ENCODE data around the gene ASMT.

ASMT gene

DNA sequence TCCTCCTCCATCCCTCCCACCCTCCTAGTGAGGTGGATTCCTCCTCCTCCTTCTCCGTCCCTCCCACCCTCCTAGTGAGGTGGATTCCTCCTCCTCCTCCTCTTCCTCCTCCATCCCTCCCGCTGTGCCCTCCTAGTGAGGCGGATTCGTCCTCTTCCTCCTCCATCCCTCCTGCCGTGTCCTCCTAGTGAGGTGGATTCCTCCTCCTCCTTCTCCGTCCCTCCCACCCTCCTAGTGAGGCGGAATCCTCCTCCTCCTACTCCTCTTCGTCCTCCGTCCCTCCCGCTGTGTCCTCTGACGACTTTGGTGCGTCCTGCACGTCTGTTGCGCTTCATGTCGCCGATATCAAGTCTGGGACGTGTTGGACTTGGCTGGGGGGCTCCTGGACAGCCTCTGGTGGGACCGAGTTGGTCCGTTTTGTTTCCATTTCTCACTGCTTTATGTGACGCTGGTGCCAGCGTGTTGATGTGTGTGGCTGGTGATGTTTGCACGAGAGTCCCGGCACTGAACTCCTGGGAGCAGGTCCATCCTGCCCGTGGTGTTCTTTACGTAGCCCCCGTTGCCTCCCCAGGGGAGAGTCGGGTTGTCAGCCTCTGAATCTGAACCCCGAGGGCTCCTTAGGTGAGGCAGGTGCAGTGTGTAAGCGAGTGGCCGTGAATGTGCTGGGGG lies 18.0 kb upstream of the ASMT start:
- no peak overlapping the region for H3K4me3 ChIP-seq
- H3K27me3 ChIP-seq: no peaks in the 10 kb centered on the region
- H3K36me3 ChIP-seq: peaks cover 75 to 84% (median 81%) of the 10 kb centered on the region in 3 donors
- DNase-seq: no peak
- TF ChIP-seq, protein P1, sequence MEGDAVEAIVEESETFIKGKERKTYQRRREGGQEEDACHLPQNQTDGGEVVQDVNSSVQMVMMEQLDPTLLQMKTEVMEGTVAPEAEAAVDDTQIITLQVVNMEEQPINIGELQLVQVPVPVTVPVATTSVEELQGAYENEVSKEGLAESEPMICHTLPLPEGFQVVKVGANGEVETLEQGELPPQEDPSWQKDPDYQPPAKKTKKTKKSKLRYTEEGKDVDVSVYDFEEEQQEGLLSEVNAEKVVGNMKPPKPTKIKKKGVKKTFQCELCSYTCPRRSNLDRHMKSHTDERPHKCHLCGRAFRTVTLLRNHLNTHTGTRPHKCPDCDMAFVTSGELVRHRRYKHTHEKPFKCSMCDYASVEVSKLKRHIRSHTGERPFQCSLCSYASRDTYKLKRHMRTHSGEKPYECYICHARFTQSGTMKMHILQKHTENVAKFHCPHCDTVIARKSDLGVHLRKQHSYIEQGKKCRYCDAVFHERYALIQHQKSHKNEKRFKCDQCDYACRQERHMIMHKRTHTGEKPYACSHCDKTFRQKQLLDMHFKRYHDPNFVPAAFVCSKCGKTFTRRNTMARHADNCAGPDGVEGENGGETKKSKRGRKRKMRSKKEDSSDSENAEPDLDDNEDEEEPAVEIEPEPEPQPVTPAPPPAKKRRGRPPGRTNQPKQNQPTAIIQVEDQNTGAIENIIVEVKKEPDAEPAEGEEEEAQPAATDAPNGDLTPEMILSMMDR (IDR thresholded peaks at IDR 0.05): no peak
- H3K27ac ChIP-seq: no peak overlapping the region
- intact Hi-C loops (cut with DNase I; ENCODE audit: low total_unique reads): loop anchor here (10.0 kb wide), 2 partner anchors 202 to 602 kb away; partner anchors contain the start of gene SLC25A6
- peaks cover 0 to 22% (median 18%) of the 10 kb centered on the region in 4 donors for H3K4me1 ChIP-seq
- no peaks in the 10 kb centered on the region for H3K9me3 ChIP-seq

DNA sequence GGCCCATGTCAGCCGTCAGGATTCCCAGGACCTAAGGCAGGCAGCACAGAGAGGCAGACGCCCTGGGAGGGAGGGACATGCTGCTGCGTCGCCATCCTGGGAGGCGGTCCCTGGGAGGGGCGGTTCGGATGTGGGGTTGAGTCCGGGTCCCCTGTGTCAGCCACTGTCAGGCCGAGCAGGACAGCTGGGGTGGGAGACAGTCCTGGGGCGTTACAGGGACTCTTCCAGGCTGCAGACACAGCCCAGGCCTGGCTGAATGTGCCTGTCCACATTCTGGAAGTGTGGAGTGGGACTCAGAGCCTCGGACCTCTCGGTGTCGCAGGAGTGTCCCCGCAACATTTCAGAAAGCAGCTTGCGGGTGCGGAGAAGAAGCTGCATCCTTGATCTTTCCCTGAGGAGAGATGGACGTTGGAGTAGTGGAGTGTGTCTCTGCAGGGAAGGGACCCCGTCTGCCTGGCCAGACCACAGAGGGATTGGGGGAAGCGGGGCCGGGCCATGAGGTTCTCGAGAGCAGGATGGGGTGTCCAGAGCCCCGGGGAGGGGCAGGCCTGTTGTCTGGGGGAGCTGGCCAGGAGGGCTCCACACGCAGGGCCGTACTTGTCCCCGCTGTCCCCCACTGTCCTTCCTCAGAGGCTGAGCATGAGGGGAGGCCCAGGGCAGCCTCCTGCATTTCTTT lies 17.4 kb upstream of the ASMT start:
- Histone ChIP-seq H3K27ac (no peak overlapping the region), H3K4me1 (peaks cover 0 to 18% (median 15%) of the 10 kb centered on the region in 4 donors), H3K9me3 (no peaks in the 10 kb centered on the region), H3K27me3 (no peaks in the 10 kb centered on the region), H3K36me3 (peaks cover 82 to 91% (median 88%) of the 10 kb centered on the region in 3 donors), H3K4me3 (no peak overlapping the region)
- intact Hi-C loops (cut with DNase I; ENCODE audit: low total_unique reads): loop anchor here (10.0 kb wide), 2 partner anchors 203 to 603 kb away; partner anchors contain the start of gene SLC25A6
- TF ChIP-seq, protein P1 (IDR thresholded peaks at IDR 0.05): no peak
- no peak for DNase-seq

DNA sequence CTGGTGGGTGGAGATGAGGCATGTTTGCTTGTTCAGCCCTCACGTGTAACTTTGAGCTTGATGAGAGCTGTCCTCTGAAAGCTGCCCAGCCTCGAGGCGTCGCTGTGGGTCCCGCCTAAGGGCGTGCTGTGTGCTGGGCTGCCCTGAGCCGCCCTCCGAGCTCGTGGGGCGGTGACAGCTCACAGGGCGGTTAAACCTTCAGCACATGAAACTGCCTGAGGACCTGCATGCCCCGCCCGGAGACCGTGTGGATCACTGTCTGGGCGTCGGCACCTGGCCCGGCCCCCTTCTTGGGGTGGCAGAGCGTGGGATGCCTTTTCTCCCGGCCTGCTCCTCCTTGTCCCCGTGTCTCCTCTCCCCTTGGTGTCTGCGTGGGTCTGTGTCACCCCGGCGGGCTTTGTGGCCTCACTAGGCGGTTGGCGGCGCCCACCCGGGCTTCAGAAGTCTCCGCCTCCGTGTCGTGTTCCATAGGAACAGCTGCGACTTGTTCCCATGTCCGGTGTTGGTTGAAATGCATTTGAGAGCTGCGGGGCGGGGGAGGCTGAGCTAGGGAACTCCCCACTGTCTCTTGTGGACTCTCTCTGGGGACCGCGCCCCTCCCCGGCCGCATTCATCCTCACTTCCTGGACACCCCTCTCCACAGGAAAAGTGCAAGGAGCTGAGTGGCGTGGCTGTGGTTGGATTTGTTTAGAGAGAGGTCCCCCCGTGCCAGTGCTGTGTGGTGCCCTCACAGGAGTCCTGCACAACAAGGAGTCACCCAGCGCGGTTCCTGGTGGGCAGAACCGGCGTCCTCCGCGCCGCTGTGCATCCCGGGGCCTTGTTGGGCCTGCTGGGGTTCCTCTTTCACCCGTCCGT lies 16.6 kb upstream of the ASMT start:
- intact Hi-C loops (cut with DNase I; ENCODE audit: low total_unique reads): loop anchor here (10.0 kb wide), 2 partner anchors 203 to 603 kb away; partner anchors contain the start of gene SLC25A6
- H3K27ac ChIP-seq: no peak overlapping the region
- TF ChIP-seq, protein P1 (IDR thresholded peaks at IDR 0.05): no peak
- peaks cover 89 to 98% (median 95%) of the 10 kb centered on the region in 3 donors for H3K36me3 ChIP-seq
- H3K27me3 ChIP-seq: no peaks in the 10 kb centered on the region
- no peak for DNase-seq
- no peaks in the 10 kb centered on the region for H3K9me3 ChIP-seq
- H3K4me3 ChIP-seq: no peak overlapping the region
- H3K4me1 ChIP-seq: peaks cover 0 to 11% (median 8%) of the 10 kb centered on the region in 4 donors

DNA sequence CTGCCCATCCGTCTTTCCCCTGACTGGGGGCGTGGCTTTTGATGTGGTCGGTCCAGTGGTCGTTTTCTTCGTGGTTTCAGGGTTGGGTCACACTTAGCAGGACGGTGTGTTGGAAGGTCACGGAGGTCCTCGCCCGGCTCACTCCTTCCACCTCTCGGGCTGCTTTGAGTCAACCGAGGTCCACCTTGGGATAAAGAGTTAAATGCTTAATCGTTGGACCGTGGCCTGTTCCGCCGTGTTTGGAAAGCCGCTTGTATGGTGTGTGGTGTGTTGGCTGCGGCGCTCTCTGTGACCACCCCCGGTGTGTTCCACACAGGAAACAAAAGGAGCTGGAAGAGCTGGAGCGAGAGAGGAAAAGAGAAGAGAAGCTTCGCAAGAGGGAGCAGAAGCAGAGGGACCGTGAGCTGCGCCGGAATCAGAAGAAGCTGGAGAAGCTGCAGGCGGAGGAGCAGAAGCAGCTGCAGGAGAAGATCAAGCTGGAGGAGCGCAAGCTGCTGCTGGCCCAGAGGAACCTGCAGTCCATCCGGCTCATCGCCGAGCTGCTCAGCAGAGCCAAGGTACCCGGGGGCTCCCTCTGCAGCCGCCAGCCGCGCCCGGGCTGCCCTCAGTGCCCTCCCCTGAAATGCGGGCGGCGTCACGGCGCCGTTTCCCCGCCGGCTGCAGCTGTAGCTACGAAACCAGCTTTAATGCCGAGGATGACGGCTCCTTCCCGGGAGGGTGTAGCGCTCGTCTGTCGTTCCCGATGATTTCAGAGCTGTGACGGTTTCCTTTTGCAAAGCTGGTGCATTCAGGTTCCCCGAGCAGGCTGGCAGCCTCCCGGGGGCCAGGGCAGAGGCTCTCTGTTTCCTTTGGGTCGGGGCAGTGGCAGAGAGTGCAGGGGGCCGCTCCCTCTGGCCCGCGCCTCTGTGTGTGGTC lies 15.7 kb upstream of the ASMT start:
- Histone ChIP-seq H3K9me3 (no peaks in the 10 kb centered on the region), H3K27ac (no peak overlapping the region), H3K4me1 (peaks cover 0 to 2% (median under 1%) of the 10 kb centered on the region in 4 donors), H3K27me3 (no peaks in the 10 kb centered on the region), H3K36me3 (peaks cover 87 to 98% (median 95%) of the 10 kb centered on the region in 3 donors), H3K4me3 (no peak overlapping the region)
- DNase-seq: peak in 1 of 2 donors; percentile 59
- TF ChIP-seq, protein P1 (IDR thresholded peaks at IDR 0.05): no peak
- intact Hi-C loops (cut with DNase I; ENCODE audit: low total_unique reads): loop anchor here (10.0 kb wide), 2 partner anchors 204 to 604 kb away; partner anchors contain the start of gene SLC25A6

All from tibial artery (tissue), 4 donors.